ENCODE measurements around the gene SLC25A1. TPM values are rescaled to one million over a fixed set of nuclear protein-coding genes. Genes with fewer than 3 reads are reported as not detected.

Gene SLC25A1
- total RNA-seq, 1 donor = 63.7 TPM

- no peak overlapping the region for H3K27ac ChIP-seq (ENCODE audit: low read depth, low read length)
- H4K20me1 ChIP-seq (ENCODE audit: insufficient read depth, low read length) = no peaks in the 10 kb centered on the region
- no peaks in the 10 kb centered on the region for H3K27me3 ChIP-seq (ENCODE audit: insufficient read depth, low read length)
- TF ChIP-seq CTCF (IDR thresholded peaks at IDR 0.05; ENCODE audit: extremely low read depth, low read depth, low read length) = no peak
- H3K4me3 ChIP-seq (ENCODE audit: insufficient read depth, low read length) = no peak overlapping the region
- DNase-seq (ENCODE audit: insufficient read length, low spot score, missing footprints) = no peak
- no peaks in the 10 kb centered on the region for H3K4me1 ChIP-seq (ENCODE audit: insufficient read depth, low read length)
- H3K4me2 ChIP-seq (ENCODE audit: insufficient read depth, low read length) = no peak overlapping the region
- no peaks in the 10 kb centered on the region for H3K9me3 ChIP-seq (ENCODE audit: low read depth, low read length)
- H3K79me2 ChIP-seq (ENCODE audit: insufficient read depth, low read length) = no peaks in the 10 kb centered on the region
- peaks cover 36% of the 10 kb centered on the region for H3K36me3 ChIP-seq (ENCODE audit: insufficient read depth, low read length)
- H2AFZ ChIP-seq (ENCODE audit: low read length) = no peak overlapping the region
These were observed 46.4 kb upstream of the SLC25A1 start for GRCh38 chr22:19224985-19225384.

GRCh38 chr22:19224557-19224956 lies 46.0 kb upstream of the SLC25A1 start:
- H3K4me1 ChIP-seq (ENCODE audit: insufficient read depth, low read length) = no peaks in the 10 kb centered on the region
- H3K36me3 ChIP-seq (ENCODE audit: insufficient read depth, low read length) = peaks cover 37% of the 10 kb centered on the region
- TF ChIP-seq CTCF (IDR thresholded peaks at IDR 0.05; ENCODE audit: extremely low read depth, low read depth, low read length) = no peak
- H2AFZ ChIP-seq (ENCODE audit: low read length) = no peak overlapping the region
- H3K4me3 ChIP-seq (ENCODE audit: insufficient read depth, low read length) = no peak overlapping the region
- H3K27me3 ChIP-seq (ENCODE audit: insufficient read depth, low read length) = no peaks in the 10 kb centered on the region
- H3K79me2 ChIP-seq (ENCODE audit: insufficient read depth, low read length) = no peaks in the 10 kb centered on the region
- no peak overlapping the region for H3K4me2 ChIP-seq (ENCODE audit: insufficient read depth, low read length)
- DNase-seq (ENCODE audit: insufficient read length, low spot score, missing footprints) = peak; percentile 47
- no peaks in the 10 kb centered on the region for H4K20me1 ChIP-seq (ENCODE audit: insufficient read depth, low read length)
- no peaks in the 10 kb centered on the region for H3K9me3 ChIP-seq (ENCODE audit: low read depth, low read length)
- no peak overlapping the region for H3K27ac ChIP-seq (ENCODE audit: low read depth, low read length)

- no peak for TF ChIP-seq CTCF (IDR thresholded peaks at IDR 0.05; ENCODE audit: extremely low read depth, low read depth, low read length)
- H3K27ac ChIP-seq (ENCODE audit: low read depth, low read length) = no peak overlapping the region
- H3K36me3 ChIP-seq (ENCODE audit: insufficient read depth, low read length) = peaks cover 37% of the 10 kb centered on the region
- no peak overlapping the region for H3K4me2 ChIP-seq (ENCODE audit: insufficient read depth, low read length)
- H3K4me1 ChIP-seq (ENCODE audit: insufficient read depth, low read length) = no peaks in the 10 kb centered on the region
- no peak for DNase-seq (ENCODE audit: insufficient read length, low spot score, missing footprints)
- no peaks in the 10 kb centered on the region for H3K27me3 ChIP-seq (ENCODE audit: insufficient read depth, low read length)
- no peaks in the 10 kb centered on the region for H3K9me3 ChIP-seq (ENCODE audit: low read depth, low read length)
- H3K79me2 ChIP-seq (ENCODE audit: insufficient read depth, low read length) = no peaks in the 10 kb centered on the region
- H2AFZ ChIP-seq (ENCODE audit: low read length) = no peak overlapping the region
- no peak overlapping the region for H3K4me3 ChIP-seq (ENCODE audit: insufficient read depth, low read length)
- H4K20me1 ChIP-seq (ENCODE audit: insufficient read depth, low read length) = no peaks in the 10 kb centered on the region
These were observed 45.1 kb upstream of the SLC25A1 start for GRCh38 chr22:19223617-19224016.

GRCh38 chr22:19223110-19223509 lies 44.6 kb upstream of the SLC25A1 start:
- Histone ChIP-seq H3K4me2 (ENCODE audit: insufficient read depth, low read length) (no peak overlapping the region), H4K20me1 (ENCODE audit: insufficient read depth, low read length) (no peaks in the 10 kb centered on the region), H3K4me3 (ENCODE audit: insufficient read depth, low read length) (no peak overlapping the region), H3K27ac (ENCODE audit: low read depth, low read length) (no peak overlapping the region), H2AFZ (ENCODE audit: low read length) (no peak overlapping the region), H3K9me3 (ENCODE audit: low read depth, low read length) (no peaks in the 10 kb centered on the region), H3K4me1 (ENCODE audit: insufficient read depth, low read length) (no peaks in the 10 kb centered on the region), H3K27me3 (ENCODE audit: insufficient read depth, low read length) (no peaks in the 10 kb centered on the region), H3K79me2 (ENCODE audit: insufficient read depth, low read length) (no peaks in the 10 kb centered on the region), H3K36me3 (ENCODE audit: insufficient read depth, low read length) (peaks cover 33% of the 10 kb centered on the region)
- DNase-seq (ENCODE audit: insufficient read length, low spot score, missing footprints) = no peak
- no peak for TF ChIP-seq CTCF (IDR thresholded peaks at IDR 0.05; ENCODE audit: extremely low read depth, low read depth, low read length)
